Endometrial microvascular endothelial cells (primary cell): ENCODE measurements around the gene SLC35G1. TPM values are rescaled to one million over a fixed set of nuclear protein-coding genes. Genes with fewer than 3 reads are reported as not detected.

Experiments
- in situ Hi-C: cut with HindIII; loops from 2 replicates; pipeline ENCODE4 v1.10.0; 2017; ENCODE audit warnings: low sequenced_read_pairs, low pct_unique_long_range_greater_than_20kb; ENCODE audit errors: inconsistent ontology term
- total RNA-seq: library from RNA; depleted of rRNA; stranded (reverse); fragments of >200 nt; gene quantifications from one replicate; pipeline ENCODE4 v1.2.3, GENCODE V29; 2015; ENCODE audit errors: inconsistent ontology term

Gene SLC35G1
- total RNA-seq, 1 donor from 2014 or later, result 1.9 TPM

DNA sequence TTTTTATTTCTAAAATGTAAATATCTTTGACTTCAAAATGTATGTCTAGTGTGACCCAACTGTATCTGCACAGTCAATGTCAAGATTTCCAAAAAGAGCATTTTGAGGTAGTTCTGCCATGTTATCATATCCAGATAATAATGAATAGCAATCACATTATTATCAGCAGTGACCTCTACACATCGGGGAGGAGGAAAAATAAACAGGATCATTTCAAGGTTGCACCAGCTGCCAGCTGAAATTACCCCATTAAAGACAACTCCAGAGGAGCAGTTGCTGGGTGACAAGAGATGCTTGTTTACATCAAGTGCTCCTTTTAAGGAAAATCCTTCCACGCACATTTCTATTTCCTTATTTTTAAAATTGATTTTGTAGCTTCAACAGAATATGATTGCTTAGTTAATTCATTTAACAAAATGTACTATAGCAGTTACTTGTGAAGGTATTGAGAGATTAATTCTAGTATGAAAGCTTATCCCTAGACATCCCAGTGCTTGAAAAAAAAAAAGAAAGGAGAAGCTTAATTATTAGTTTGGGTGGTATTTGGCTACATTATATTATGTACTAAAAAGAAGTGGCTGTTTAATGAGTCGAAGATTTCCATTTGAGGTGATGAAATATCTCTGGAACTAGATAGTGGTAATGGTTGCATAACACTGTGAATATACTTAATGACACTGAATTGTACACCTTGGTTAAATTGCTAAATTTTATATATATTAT is 19.3 kb upstream of the SLC35G1 start:
- in situ Hi-C loops, result no loop called here

DNA sequence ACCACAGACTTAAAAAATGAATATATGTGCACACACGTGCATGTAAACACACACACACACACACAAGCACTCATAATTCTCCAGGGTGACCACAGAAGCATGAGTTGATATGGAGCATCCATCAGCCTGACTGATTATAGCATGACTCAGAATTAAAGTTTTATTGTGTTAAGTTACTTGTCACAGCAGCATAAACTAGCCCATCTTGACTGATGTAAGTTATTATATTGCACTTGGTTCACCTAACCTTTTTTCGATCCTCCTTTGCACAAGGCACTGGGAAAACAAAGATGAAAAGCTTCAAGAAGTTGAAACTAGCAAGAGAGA is 18.8 kb upstream of the SLC35G1 start:
- in situ Hi-C loops, result no loop called here

DNA sequence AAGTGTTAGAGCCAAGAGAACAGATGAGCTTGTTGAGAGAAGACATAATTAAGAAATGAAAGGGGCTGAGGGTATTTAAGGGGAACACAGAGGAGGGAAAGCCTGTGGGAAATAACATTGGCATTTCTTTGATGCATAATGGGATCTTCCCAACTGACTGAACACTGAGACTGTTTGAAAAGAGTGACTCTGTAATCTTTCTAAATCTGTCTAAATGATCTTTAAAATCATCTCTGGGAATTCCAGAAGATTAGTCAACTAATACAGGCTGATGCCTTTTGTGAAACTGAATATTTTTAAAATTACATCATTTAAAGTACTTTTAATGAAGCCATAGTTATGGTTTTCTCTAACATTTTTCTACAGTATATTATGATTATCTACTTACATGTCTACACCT is 17.4 kb upstream of the SLC35G1 start:
- in situ Hi-C loops, result no loop called here

DNA sequence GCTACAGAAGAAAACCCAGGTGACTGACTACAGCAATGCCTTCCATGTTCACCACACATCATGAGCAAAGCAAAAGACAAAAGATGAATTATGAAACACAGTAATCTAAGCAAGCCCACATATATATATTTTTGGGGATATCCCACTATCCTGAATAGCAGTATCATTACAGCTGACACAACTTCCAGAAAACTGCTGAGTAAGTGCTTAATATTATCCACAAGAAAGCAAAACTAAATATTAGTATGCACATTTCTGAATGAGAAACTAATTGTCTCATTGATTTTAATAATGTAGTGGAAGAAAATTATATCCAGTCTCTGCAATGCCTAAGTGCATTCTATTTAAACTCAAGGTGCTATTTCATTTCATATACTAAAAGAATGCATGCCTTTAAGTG is 14.5 kb upstream of the SLC35G1 start:
- in situ Hi-C loops, result no loop called here

GRCh38 chr10:93894516-93895378 is 969 bp downstream of the SLC35G1 start:
- in situ Hi-C loops, result loop anchor here (5.0 kb wide), 1 partner anchor 37 kb away; no protein-coding TSS in a partner anchor

GRCh38 chr10:93897070-93897780 is 3.4 kb downstream of the SLC35G1 start:
- in situ Hi-C loops, result loop anchor here (5.0 kb wide), 1 partner anchor 40 kb away; no protein-coding TSS in a partner anchor

- in situ Hi-C loops, result loop anchor here (5.0 kb wide), 1 partner anchor 42 kb away; no protein-coding TSS in a partner anchor
Observed at GRCh38 chr10:93899109-93899508, 5.3 kb downstream of the SLC35G1 start.

DNA sequence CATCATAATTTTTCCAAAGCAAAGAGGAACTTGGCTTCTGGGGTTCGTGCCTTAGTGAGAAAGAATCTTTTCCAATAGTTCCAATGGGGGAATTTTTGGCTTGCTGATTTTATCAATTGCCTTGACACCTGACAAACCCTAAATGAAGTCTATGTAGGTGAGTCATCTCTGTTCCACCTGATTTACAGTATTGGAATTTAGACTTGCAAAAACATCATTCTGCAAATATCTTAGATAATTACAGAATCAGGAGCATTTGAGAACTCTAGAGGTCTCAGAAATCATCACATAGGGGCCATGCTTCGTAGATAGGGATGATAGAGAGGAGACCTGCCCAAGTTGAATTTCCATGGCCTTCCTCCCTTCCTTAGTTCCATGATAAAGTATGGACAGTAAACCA is 9.3 kb downstream of the SLC35G1 start:
- in situ Hi-C loops, result no loop called here

DNA sequence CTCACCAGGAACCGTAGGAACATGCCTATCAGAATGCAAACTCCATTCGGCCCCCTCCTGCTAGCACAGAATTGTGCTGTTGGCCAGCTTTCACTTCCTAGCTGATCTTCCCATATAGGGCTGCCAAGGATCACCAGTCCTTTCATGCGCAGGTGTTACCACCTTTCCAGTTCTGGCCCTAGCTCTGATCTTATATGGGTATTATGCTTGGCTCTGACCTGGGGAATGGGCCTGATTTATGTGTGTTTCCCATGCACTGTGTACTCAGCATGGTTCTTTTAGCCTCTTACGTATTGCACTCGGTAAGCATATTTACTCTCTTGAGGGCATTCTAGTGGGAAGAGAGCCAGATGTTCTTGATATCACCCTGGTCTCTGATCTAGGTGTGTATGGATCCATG is 11.1 kb downstream of the SLC35G1 start:
- in situ Hi-C loops, result no loop called here

- in situ Hi-C loops, result no loop called here
Observed at GRCh38 chr10:93907059-93907458, 13.3 kb downstream of the SLC35G1 start.

- in situ Hi-C loops, result no loop called here
Observed at GRCh38 chr10:93911866-93912265, 18.1 kb downstream of the SLC35G1 start.

DNA sequence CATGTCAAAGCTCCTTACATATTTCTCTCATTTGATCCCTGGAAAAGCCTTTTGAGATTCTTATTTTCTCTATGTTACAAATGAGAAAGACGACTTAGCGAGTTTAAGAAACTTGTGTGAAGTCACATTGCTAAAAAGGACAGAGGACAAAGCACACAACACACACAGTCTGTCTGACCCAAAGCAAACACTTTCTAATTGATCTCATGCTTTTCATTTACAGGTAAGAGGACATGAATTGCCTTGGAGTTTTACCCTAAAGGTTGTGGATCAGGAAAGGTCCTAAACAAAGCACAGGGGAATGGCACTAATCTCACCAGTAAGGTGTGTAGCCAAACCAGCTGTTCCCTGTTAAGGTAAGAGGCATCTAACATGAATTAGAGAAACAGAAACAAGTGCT is 18.7 kb downstream of the SLC35G1 start:
- in situ Hi-C loops, result no loop called here

- in situ Hi-C loops, result no loop called here
Observed at GRCh38 chr10:93913706-93914105, 19.9 kb downstream of the SLC35G1 start.

DNA sequence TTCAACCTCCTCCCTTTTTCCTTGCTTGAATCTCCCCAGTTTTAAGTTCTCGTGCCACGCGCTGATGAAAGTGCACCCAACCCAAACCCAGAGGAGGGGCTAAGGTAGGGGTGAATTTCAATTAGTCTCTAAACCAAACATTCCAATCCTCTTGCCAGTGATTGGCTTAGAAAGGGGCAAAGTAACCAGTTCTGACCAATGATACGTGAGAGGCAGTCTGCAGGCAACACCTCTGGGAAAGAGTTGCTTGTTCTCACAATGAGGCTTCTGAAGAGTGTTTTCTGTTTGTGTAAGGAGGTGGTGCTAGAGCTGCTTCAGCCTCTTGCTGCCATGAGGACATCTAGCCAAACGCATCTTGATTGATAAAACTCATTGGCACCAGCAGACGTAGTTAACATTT is 21.8 kb downstream of the SLC35G1 start:
- in situ Hi-C loops, result no loop called here

DNA sequence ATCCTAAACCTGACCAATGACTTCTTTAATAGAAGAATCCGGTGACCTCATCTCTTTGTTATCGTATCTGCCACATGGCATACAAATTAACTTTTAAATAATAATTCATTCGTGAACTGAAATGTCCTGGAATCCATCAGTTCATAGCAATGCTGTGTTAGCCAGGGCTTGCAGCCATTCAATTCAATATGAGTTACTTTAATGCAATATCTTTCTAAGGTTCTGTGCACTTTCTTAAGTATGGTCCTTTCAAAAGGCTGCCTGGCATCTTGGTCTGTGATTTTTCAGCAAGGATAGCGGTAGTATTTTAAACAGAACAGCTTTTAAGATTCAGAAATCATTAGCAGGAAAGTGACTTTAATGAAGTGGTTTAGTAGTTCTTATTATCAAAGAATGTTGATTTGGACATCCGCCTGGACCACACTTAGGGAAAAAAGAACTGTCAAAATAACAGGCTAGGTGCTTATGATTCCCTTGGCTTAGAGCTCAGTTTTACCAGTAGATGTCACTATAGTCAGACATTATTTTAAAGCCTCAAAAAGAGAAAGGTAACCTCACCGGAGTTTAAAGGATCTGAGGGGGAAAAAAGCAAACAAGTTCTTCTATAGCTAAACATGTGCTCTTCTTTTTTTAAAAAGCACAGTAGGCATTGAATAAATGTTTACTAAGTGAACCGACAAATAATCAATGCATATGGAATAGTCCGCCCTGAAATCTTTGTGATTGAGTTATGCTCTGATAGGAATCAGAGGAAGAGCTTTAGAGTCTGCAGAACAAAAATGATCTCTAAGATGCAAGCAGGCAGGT is 22.7 kb downstream of the SLC35G1 start:
- in situ Hi-C loops, result no loop called here

- in situ Hi-C loops, result no loop called here
Observed at GRCh38 chr10:93917064-93917391, 23.2 kb downstream of the SLC35G1 start.

DNA sequence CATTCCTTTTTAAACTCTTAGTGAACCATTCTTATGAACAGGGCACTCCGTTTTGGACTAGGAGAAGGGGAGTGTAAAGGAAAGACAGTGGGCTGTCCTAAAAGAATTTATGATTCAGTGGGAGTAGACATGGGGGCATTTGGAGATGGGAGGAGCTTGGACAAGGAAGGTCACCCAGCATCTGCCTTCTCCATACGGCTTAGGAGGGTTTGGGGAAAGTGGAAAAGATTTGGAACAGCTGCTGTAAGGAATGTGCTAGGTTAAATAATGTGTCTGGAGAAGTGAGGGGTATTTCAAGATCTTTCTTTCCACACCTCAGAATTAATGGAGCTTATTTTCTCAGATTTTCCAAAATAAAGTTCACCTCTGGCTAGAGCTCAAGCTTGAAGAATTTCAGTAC is 24.0 kb downstream of the SLC35G1 start:
- in situ Hi-C loops, result no loop called here

- in situ Hi-C loops, result no loop called here
Observed at GRCh38 chr10:93921338-93921737, 27.6 kb downstream of the SLC35G1 start.

GRCh38 chr10:93926613-93927012 is 32.8 kb downstream of the SLC35G1 start:
- in situ Hi-C loops, result no loop called here
